Uterus (tissue), 4 donors: ENCODE data around the gene PARD3. TPM values are rescaled to one million over a fixed set of nuclear protein-coding genes. Genes with fewer than 3 reads are reported as not detected.

Source experiments
- DNase-seq, 2 donors: peaks; one replicate each; pipeline ENCODE4 v3.0.0-alpha.2; 2019 to 2020
- H3K27ac ChIP-seq, 2 donors: fragments of 200-600 bp; sonication (generic); 1 replicate in 1 of 2; 2 replicates in 1 of 2; pipeline ENCODE4 v1.5.1; 2016 to 2018
- H3K27me3 ChIP-seq, 2 donors: fragments of 200-600 bp; sonication (generic); one replicate each; pipeline ENCODE4 v1.5.1; 2018 to 2019; ENCODE audit warnings: control low read depth in 1 of 2
- H3K36me3 ChIP-seq, 2 donors: fragments of 200-600 bp; sonication (generic); one replicate each; pipeline ENCODE4 v1.5.1; 2019; ENCODE audit warnings: control low read depth in 1 of 2
- H3K4me1 ChIP-seq, 2 donors: fragments of 200-600 bp; sonication (generic); one replicate each; pipeline ENCODE4 v1.5.1; 2018 to 2019; ENCODE audit warnings: control low read depth in 1 of 2
- H3K4me3 ChIP-seq, 2 donors: fragments of 200-600 bp; sonication (generic); 1 replicate in 1 of 2; 2 replicates in 1 of 2; pipeline ENCODE4 v1.5.1; 2018 to 2019; ENCODE audit warnings: mild to moderate bottlenecking in 1 of 2
- H3K9me3 ChIP-seq, 2 donors: fragments of 200-600 bp; sonication (generic); one replicate each; pipeline ENCODE4 v1.5.1; 2019; ENCODE audit warnings: control low read depth in 1 of 2
- POLR2A ChIP-seq, 2 donors: fragments of 450-650 bp; IDR thresholded peaks; one replicate each; pipeline ENCODE4 v1.6.1; 2016; ENCODE audit warnings: antibody characterized with exemption in 2 of 2, mild to moderate bottlenecking in 1 of 2, moderate library complexity in 1 of 2
- intact Hi-C: fragments of 100-400 bp; cut with DNase I; formaldehyde crosslinking; loops from one replicate; pipeline ENCODE4 v1.15.1; 2023; ENCODE audit warnings: low total_unique reads
- total RNA-seq, 4 donors: library from RNA; depleted of rRNA in 3 of 4; stranded (reverse); fragments of >200 nt in 3 of 4; gene quantifications; one replicate each; pipeline versions ENCODE4 v1.1.0 to v1.2.4, GENCODE V29; 2014 to 2023
- TF ChIP-seq, protein P1 (sequence below), 4 experiments: fragments of 200-600 bp in 2 of 4; fragments of 450-650 bp in 2 of 4; sonication (generic) in 2 of 4; IDR thresholded peaks; one replicate each; pipeline ENCODE4 v1.5.1; 2016 to 2019; ENCODE audit warnings: antibody characterized with exemption in 4 of 4, mild to moderate bottlenecking in 2 of 4, moderate library complexity in 1 of 4
- donor health status: DM: yes; HTN: yes; CAD: no.

PARD3 gene
- 10 to 100 TPM; 42.1 to 96.1 (median 51.5) TPM for total RNA-seq

DNA sequence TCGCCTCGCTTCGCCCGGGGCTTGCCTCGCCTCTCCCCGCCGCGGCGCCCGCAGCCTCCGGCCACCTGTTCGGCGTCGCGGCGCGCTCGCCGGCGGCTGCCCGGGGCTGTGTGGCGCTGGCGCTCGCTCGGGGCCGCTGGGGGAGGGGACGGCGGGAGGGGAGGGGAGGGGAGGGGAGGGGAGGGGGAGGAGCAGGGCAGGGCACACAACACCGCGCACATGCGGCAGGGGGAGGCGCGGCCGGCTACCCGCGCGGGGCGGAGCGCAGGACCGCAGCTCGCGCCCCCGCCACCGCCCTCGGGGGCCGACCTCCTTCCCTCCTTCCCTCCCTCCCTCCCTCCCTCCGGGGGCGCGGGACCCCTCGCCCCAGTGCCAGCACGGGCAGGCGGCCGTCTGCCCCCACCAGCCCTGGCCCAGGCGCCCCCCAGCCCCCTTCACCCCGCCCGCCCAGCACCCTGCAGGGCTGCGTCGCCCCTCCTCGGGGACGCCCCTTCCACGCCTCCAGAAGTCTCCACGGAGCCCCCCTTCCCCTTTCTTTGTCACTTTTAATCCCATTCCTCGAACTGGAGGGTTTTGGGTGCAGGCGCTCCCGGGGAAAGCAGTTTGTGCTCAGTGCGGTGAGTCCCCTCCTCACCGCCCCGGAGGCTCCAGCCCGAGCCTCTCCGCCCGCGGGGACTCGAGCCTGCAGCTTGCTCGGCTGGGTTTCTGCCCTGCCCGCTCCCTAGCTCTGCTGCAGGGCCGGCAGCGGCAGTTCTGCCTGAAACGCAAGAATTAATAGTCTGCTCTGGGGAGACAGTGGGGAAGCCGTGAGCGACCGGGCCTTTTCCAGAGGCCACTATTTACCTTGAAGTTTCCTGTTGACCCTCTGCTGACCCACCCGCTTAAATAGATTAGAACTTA is at the start of gene PARD3:
Gene PARD3 (minus strand): TSS at position 112 of the 900 bp plus-strand sequence. CDS start 301 bp downstream, outside the sequence.
- Histone ChIP-seq H3K36me3 (no peaks in the 10 kb centered on the region), H3K4me1 (peaks cover 4 to 13% of the 10 kb centered on the region in 2 donors), H3K27me3 (no peaks in the 10 kb centered on the region), H3K27ac (peak within 1 kb of the TSS; percentile 88 to 95), H3K4me3 (peak within 1 kb of the TSS; percentile 56 to 94), H3K9me3 (no peaks in the 10 kb centered on the region)
- intact Hi-C loops: loop anchor here (10.0 kb wide), 1 partner anchor 131 kb away; no protein-coding TSS in a partner anchor
- TF ChIP-seq POLR2A (IDR thresholded peaks at IDR 0.05): peak in 1 of 2 donors; percentile 12
- TF ChIP-seq, protein P1, sequence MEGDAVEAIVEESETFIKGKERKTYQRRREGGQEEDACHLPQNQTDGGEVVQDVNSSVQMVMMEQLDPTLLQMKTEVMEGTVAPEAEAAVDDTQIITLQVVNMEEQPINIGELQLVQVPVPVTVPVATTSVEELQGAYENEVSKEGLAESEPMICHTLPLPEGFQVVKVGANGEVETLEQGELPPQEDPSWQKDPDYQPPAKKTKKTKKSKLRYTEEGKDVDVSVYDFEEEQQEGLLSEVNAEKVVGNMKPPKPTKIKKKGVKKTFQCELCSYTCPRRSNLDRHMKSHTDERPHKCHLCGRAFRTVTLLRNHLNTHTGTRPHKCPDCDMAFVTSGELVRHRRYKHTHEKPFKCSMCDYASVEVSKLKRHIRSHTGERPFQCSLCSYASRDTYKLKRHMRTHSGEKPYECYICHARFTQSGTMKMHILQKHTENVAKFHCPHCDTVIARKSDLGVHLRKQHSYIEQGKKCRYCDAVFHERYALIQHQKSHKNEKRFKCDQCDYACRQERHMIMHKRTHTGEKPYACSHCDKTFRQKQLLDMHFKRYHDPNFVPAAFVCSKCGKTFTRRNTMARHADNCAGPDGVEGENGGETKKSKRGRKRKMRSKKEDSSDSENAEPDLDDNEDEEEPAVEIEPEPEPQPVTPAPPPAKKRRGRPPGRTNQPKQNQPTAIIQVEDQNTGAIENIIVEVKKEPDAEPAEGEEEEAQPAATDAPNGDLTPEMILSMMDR (IDR thresholded peaks at IDR 0.05): peak in 1 of 4 experiments; percentile 8
- peak; percentile 60 to 66 for DNase-seq

GRCh38 chr10:34864149-34865067 is 49.3 kb upstream of the PARD3 start:
- H3K9me3 ChIP-seq: no peaks in the 10 kb centered on the region
- no peak for DNase-seq
- peaks cover 0 to 4% of the 10 kb centered on the region in 2 donors for H3K4me1 ChIP-seq
- H3K27me3 ChIP-seq: no peaks in the 10 kb centered on the region
- no peak overlapping the region for H3K27ac ChIP-seq
- intact Hi-C loops: no loop called here
- no peaks in the 10 kb centered on the region for H3K36me3 ChIP-seq
- H3K4me3 ChIP-seq: no peak overlapping the region
- no peak for TF ChIP-seq POLR2A (IDR thresholded peaks at IDR 0.05)
- TF ChIP-seq, protein P1 (IDR thresholded peaks at IDR 0.05): no peak

GRCh38 chr10:34862892-34863291 is 47.8 kb upstream of the PARD3 start:
- DNase-seq: no peak
- Histone ChIP-seq H3K27ac (no peak overlapping the region), H3K9me3 (no peaks in the 10 kb centered on the region), H3K4me3 (no peak overlapping the region), H3K4me1 (peaks cover 0 to 4% of the 10 kb centered on the region in 2 donors), H3K27me3 (no peaks in the 10 kb centered on the region), H3K36me3 (no peaks in the 10 kb centered on the region)
- TF ChIP-seq POLR2A (IDR thresholded peaks at IDR 0.05): no peak
- TF ChIP-seq, protein P1 (IDR thresholded peaks at IDR 0.05): no peak
- intact Hi-C loops: no loop called here

DNA sequence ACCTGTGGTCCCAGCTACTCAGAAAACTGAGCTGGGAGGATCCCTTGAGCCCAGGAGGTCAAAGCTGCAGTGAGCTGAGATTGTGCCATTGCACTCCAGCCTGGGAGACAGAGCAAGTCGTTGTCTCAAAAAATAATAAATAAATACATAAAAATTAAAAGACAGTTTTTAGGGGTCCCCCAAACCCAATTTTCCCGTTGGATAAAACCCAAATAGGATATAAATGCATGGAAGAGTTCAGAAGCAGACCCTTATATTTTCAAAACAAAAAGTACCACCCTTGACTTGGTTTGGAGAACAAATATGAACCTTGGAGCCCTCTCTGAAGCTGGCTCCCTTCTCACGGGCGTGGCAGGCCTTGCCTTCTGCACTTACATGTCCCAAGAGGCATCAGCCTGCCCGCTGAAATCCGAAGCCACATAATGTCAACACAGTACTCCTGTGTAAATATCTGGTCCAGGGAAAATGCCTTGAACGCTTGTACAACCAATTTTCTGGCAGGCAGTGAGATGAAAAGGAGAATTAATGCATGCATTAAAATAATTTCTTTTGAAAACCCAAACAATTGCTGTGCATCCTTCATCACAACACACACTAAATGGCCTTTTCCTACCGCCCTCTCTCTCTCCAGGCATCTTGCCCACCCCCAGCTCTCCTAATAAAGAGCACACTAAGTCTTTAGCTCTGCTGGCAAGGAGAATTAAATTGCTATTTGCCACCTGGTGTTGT is 46.4 kb upstream of the PARD3 start:
- peaks cover 0 to 4% of the 10 kb centered on the region in 2 donors for H3K4me1 ChIP-seq
- H3K9me3 ChIP-seq: no peaks in the 10 kb centered on the region
- TF ChIP-seq, protein P1 (IDR thresholded peaks at IDR 0.05): no peak
- TF ChIP-seq POLR2A (IDR thresholded peaks at IDR 0.05): no peak
- peak overlapping the region in 1 of 2 donors; percentile 36 for H3K27ac ChIP-seq
- no peak overlapping the region for H3K4me3 ChIP-seq
- no peaks in the 10 kb centered on the region for H3K27me3 ChIP-seq
- no peaks in the 10 kb centered on the region for H3K36me3 ChIP-seq
- intact Hi-C loops: no loop called here
- DNase-seq: peak; percentile 26 to 49
